SH-SY5Y (cell line): Measurements from ENCODE around the gene NFIA.

Experiments
- GATA2 ChIP-seq: IDR thresholded peaks from 2 replicates; pipeline ENCODE4 v1.6.1; 2011; ENCODE audit warnings: mild to moderate bottlenecking, low read depth, low read length
- GATA3 ChIP-seq: IDR thresholded peaks from 2 replicates; pipeline ENCODE4 v1.6.1; 2011; ENCODE audit warnings: low read depth, mild to moderate bottlenecking, low read length, moderate library complexity

- no peak for TF ChIP-seq GATA3
- TF ChIP-seq GATA2, result no peak
These were observed 41.0 kb downstream of the NFIA start for GRCh38 chr1:61123326-61123725.
